DOHH2 (cell line): ENCODE measurements around the gene AMT.
"Not testable (repeated sequence)": the region's sequence is repeated elsewhere in the genome, so short reads cannot be mapped to it uniquely, and the experiment has no call there.

Experiments used
- H3F3A ChIP-seq: fragments of 200-600 bp; sonication (generic), shearing (Covaris generic); 2 replicates; pipeline ENCODE4 v1.6.0; 2016; ENCODE audit warnings: antibody characterized with exemption, mild to moderate bottlenecking; ENCODE audit not compliant: control insufficient read depth, insufficient read depth
- H3K27ac ChIP-seq: fragments of 200-600 bp; sonication (generic); 2 replicates; pipeline ENCODE4 v1.5.1; 2014; ENCODE audit warnings: low read depth, mild to moderate bottlenecking, low read length, moderate library complexity
- H3K27me3 ChIP-seq: fragments of 200-600 bp; sonication (generic); 2 replicates; pipeline ENCODE4 v1.6.1; 2014; ENCODE audit warnings: mild to moderate bottlenecking, low read length, mixed read lengths; ENCODE audit not compliant: control insufficient read depth
- H3K36me3 ChIP-seq: fragments of 200-600 bp; sonication (generic); 2 replicates; pipeline ENCODE4 v1.6.1; 2014; ENCODE audit warnings: mild to moderate bottlenecking, low read length, moderate library complexity, mixed read lengths; ENCODE audit not compliant: control insufficient read depth
- H3K4me1 ChIP-seq: fragments of 200-600 bp; sonication (generic); 2 replicates; pipeline ENCODE4 v1.6.1; 2014; ENCODE audit warnings: mild to moderate bottlenecking, low read length, mixed read lengths; ENCODE audit not compliant: control insufficient read depth
- H3K4me2 ChIP-seq: fragments of 200-600 bp; sonication (generic); 2 replicates; pipeline ENCODE4 v1.6.0; 2014; ENCODE audit warnings: mild to moderate bottlenecking, low read length, moderate library complexity
- H3K4me3 ChIP-seq: fragments of 200-600 bp; sonication (generic); 2 replicates; pipeline ENCODE4 v1.5.1; 2014; ENCODE audit warnings: mild to moderate bottlenecking, low read length, mixed read lengths
- H3K79me2 ChIP-seq: fragments of 200-600 bp; sonication (generic); 2 replicates; pipeline ENCODE4 v1.6.1; 2014; ENCODE audit warnings: mild to moderate bottlenecking, low read length, mixed read lengths; ENCODE audit not compliant: control insufficient read depth
- H3K9me2 ChIP-seq: fragments of 200-600 bp; sonication (generic); replicated peaks from 2 replicates; pipeline ENCODE4 v1.6.1; 2014; ENCODE audit warnings: mild to moderate bottlenecking, low read length, mixed read lengths; ENCODE audit not compliant: control insufficient read depth
- H3K9me3 ChIP-seq: fragments of 200-600 bp; sonication (generic); 2 replicates; pipeline ENCODE4 v1.6.1; 2014; ENCODE audit warnings: antibody characterized with exemption, low read length, mixed read lengths; ENCODE audit not compliant: control insufficient read depth, insufficient read depth
- H4K20me1 ChIP-seq: fragments of 200-600 bp; sonication (generic); 2 replicates; pipeline ENCODE4 v1.6.0; 2014; ENCODE audit warnings: low read depth, mild to moderate bottlenecking, antibody characterized with exemption, low read length, moderate library complexity; ENCODE audit not compliant: control insufficient read depth, insufficient read depth
- EZH2phosphoT487 ChIP-seq: fragments of 200-600 bp; sonication (generic); IDR thresholded peaks from 2 replicates; pipeline ENCODE4 v1.6.1; 2017; ENCODE audit warnings: borderline replicate concordance, mild to moderate bottlenecking, antibody characterized with exemption, low read length, moderate library complexity, mixed read lengths
- TF ChIP-seq, protein P1 (sequence below): fragments of 200-600 bp; sonication (generic); IDR thresholded peaks from one replicate; pipeline ENCODE4 v1.5.1; 2014; ENCODE audit warnings: antibody characterized with exemption, mild to moderate bottlenecking, low read depth, low read length; ENCODE audit not compliant: poor library complexity, severe bottlenecking

The AMT gene

DNA sequence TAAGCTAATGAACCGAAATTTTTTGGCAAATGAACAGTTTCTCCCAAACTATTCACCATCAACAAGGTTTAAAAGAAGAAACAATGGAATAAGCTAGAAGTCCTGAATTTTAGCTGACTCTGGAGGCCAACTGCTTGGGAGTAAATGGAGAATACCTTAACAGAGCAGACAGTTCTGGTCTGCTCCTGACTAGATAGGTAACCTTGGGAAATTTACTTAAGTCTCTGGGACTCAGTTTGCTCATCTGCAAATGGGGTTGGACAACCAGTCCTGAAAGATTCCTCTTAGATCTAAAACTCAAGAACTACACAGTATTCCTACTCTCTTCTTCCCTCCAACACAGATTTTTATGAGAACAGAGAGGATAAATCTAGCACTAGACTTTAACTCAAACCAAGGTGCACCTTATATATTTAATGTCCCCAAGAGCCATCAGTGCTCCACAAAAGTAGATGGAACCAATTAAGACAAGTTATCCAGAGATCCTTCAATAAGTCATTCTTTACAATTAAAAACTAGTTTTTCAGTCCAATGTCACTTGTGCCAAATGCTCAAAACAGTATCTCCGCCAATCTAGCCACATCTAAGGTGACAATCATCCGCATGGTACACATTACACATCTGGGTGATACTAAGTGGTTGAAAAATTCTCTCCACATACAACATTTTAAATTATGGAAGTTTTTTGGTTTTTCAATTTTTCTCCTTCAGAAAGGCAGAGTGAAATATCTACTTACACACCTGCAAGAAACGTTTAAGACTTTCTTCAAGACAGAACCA lies 12.0 kb downstream of the AMT start:
- Histone ChIP-seq H3K4me2 (peak overlapping the region; percentile 73), H3F3A (peaks cover 3% of the 10 kb centered on the region; the same call in 1 of the 2 replicates), H3K79me2 (peaks cover 87% of the 10 kb centered on the region), H3K27ac (peak overlapping the region; percentile 71), H3K27me3 (no peaks in the 10 kb centered on the region), H3K36me3 (peaks cover 63% of the 10 kb centered on the region), H3K9me2 (no peaks in the 10 kb centered on the region), H4K20me1 (peaks cover 34% of the 10 kb centered on the region), H3K4me1 (peaks cover 50% of the 10 kb centered on the region), H3K4me3 (peak overlapping the region; percentile 96), H3K9me3 (no peaks in the 10 kb centered on the region)
- TF ChIP-seq, protein P1, sequence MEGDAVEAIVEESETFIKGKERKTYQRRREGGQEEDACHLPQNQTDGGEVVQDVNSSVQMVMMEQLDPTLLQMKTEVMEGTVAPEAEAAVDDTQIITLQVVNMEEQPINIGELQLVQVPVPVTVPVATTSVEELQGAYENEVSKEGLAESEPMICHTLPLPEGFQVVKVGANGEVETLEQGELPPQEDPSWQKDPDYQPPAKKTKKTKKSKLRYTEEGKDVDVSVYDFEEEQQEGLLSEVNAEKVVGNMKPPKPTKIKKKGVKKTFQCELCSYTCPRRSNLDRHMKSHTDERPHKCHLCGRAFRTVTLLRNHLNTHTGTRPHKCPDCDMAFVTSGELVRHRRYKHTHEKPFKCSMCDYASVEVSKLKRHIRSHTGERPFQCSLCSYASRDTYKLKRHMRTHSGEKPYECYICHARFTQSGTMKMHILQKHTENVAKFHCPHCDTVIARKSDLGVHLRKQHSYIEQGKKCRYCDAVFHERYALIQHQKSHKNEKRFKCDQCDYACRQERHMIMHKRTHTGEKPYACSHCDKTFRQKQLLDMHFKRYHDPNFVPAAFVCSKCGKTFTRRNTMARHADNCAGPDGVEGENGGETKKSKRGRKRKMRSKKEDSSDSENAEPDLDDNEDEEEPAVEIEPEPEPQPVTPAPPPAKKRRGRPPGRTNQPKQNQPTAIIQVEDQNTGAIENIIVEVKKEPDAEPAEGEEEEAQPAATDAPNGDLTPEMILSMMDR = no peak
- no peak for TF ChIP-seq EZH2phosphoT487

DNA sequence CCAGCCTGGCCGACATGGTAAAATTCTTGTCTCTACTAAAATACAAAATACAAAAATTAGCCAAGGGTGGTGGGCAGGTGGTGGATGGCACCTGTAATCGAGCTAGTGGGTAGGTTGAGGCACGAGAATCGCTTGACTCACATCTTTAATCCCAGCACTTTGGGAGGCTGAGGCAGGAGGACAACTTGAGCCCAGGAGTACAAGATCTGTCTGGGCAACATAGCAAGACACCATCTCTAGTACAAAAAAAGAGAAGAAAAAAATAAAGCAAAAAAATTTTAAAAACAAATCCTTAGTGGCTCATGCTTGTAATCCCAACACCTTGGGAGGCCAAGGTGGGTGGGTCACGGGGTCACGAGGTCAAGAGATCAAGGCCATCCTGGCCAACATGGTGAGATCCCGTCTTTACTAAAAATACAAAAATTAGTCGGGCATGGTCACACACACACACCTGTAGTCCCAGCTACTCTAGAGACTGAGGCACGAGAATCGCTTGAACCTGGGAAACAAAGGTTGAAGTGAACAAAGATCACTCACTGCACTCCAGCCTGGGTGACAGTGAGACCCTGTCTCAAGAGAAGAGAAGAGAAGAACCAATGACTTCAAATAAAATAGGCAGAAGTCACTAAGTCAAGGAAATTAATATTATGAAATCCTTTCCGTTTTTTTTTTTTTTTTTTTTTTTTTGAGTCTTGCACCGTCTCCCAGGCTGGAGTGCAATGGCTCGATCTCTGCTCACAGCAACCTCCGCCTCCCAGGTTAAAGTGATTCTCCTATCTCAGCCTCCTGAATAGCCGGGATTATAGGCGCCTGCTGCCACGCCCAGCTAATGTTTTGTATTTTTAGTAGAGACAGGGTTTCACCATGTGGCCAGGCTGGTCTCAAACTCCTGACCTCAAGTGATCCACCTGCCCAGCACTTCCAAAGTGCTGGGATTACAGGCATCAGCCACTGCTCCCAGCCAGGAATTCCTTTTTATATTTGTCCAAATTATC lies 15.4 kb downstream of the AMT start:
- H4K20me1 ChIP-seq = peaks cover 39% of the 10 kb centered on the region
- H3K4me2 ChIP-seq = no peak overlapping the region
- H3K27ac ChIP-seq = no peak overlapping the region

DNA sequence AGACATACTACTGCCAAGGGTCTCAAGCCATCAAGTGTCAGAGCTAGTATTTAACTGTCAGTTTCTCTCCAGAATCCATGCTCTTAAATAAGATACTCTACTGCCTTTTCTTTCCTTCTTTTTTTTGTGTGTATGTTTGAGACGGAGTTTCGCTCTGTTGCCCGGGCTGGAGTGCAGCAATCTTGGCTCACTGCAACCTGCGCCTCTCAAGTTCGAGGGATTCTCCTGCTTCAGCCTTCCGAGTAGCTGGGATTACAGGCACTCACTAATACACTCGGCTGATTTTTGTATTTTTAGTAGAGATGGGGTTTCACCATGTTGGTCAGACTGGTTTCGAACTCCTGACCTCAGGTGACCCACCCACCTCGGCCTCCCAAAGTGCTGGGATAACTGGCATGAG lies 16.7 kb downstream of the AMT start:
- H3K4me3 ChIP-seq, H3K9me3 ChIP-seq, H3K9me2 ChIP-seq, H3K4me2 ChIP-seq, H3K27me3 ChIP-seq, H3F3A ChIP-seq, H3K27ac ChIP-seq: not testable (repeated sequence)
- Histone ChIP-seq H3K79me2 (peaks cover 100% of the 10 kb centered on the region), H3K4me1 (peaks cover 69% of the 10 kb centered on the region), H4K20me1 (peaks cover 40% of the 10 kb centered on the region), H3K36me3 (peaks cover 55% of the 10 kb centered on the region)

More for the DNA sequence above, 15.4 kb downstream of the AMT start:
- Histone ChIP-seq H3K9me3 (no peaks in the 10 kb centered on the region), H3K4me1 (peaks cover 59% of the 10 kb centered on the region), H3K36me3 (peaks cover 58% of the 10 kb centered on the region), H3K4me3 (no peak overlapping the region), H3F3A (peaks cover 3% of the 10 kb centered on the region; the same call in 1 of the 2 replicates), H3K27me3 (no peaks in the 10 kb centered on the region), H3K79me2 (peaks cover 99% of the 10 kb centered on the region), H3K9me2 (no peaks in the 10 kb centered on the region)
- TF ChIP-seq, protein P1 = no peak
- TF ChIP-seq EZH2phosphoT487 = no peak
